GOT3 (cell line): ENCODE results near the gene APOL1.
"Not testable (repeated sequence)": the region's sequence is repeated elsewhere in the genome, so short reads cannot be mapped to it uniquely, and the experiment has no call there.

Source experiments
- DNase-seq: peaks from one replicate; lab custom pipeline; 2025; ENCODE audit warnings: mixed read lengths; lab: John Stamatoyannopoulos, UW

APOL1 gene

GRCh38 chr22:36244522-36245391 is 8.2 kb upstream of the APOL1 start:
- no peak for DNase-seq

GRCh38 chr22:36245805-36246356 is 7.1 kb upstream of the APOL1 start:
- DNase-seq, result no peak

GRCh38 chr22:36246718-36247117 is 6.2 kb upstream of the APOL1 start:
- no peak for DNase-seq

- no peak for DNase-seq
Measured at GRCh38 chr22:36247955-36248354, 5.0 kb upstream of the APOL1 start.

- DNase-seq, result no peak
Measured at GRCh38 chr22:36249160-36249559, 3.8 kb upstream of the APOL1 start.

- DNase-seq, result not testable (repeated sequence)
Measured at GRCh38 chr22:36250292-36250960, 2.5 kb upstream of the APOL1 start.

GRCh38 chr22:36251979-36252608 is 839 bp upstream of the APOL1 start:
- not testable (repeated sequence) for DNase-seq

GRCh38 chr22:36253523-36254490 is 874 bp downstream of the APOL1 start:
- no peak for DNase-seq

- DNase-seq, result not testable (repeated sequence)
Measured at GRCh38 chr22:36255572-36255971, 2.6 kb downstream of the APOL1 start.

GRCh38 chr22:36256478-36256877 is 3.5 kb downstream of the APOL1 start:
- DNase-seq, result no peak

- DNase-seq, result no peak
Measured at GRCh38 chr22:36257308-36257707, 4.4 kb downstream of the APOL1 start.

GRCh38 chr22:36257948-36258670 is 5.2 kb downstream of the APOL1 start:
- DNase-seq, result no peak

- DNase-seq, result no peak
Measured at GRCh38 chr22:36258701-36259614, 6.0 kb downstream of the APOL1 start.

GRCh38 chr22:36259615-36260300 is 6.8 kb downstream of the APOL1 start:
- no peak for DNase-seq

- DNase-seq, result not testable (repeated sequence)
Measured at GRCh38 chr22:36261675-36262074, 8.7 kb downstream of the APOL1 start.

GRCh38 chr22:36262307-36262706 is 9.4 kb downstream of the APOL1 start:
- DNase-seq, result not testable (repeated sequence)

- DNase-seq, result not testable (repeated sequence)
Measured at GRCh38 chr22:36263216-36263673, 10.3 kb downstream of the APOL1 start.

GRCh38 chr22:36263886-36264664 is 11.1 kb downstream of the APOL1 start:
- not testable (repeated sequence) for DNase-seq
